ENCODE results near the gene NOL6. TPM values are rescaled to one million over a fixed set of nuclear protein-coding genes. Genes with fewer than 3 reads are reported as not detected.

Gene NOL6
- total RNA-seq, 1 experiment from 2014 or later, result 75.1 TPM

DNA sequence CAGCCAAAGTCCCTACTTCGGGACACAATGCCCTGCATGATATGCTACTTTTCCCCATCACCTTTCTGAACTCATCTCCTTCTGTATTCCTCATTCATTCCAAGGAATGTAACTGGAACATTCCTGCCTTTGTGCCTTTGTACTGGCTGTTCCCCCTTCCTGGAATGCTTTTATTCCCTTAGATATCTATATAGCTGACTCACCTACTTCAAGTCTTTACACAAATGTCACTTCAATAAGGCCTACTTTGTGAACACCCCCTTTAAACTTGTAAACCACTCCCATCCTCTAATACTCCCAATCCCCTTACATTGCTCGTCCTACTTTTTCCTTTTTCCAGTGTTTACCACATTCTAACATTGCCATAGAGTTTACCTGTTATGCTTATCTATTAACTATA, 2.4 kb downstream of the NOL6 start:
- Histone ChIP-seq H3K9me3 (ENCODE audit: control insufficient read depth, insufficient read depth, low read depth, low read length) (no peaks in the 10 kb centered on the region), H3K36me3 (ENCODE audit: control insufficient read depth, insufficient read depth, low read length) (peaks cover 7% of the 10 kb centered on the region), H3K4me3 (ENCODE audit: low read depth in 2 of 2, low read length in 2 of 2) (no peak overlapping the region), H3K27me3 (ENCODE audit: control insufficient read depth, insufficient read depth, low read length) (no peaks in the 10 kb centered on the region), H3K4me1 (ENCODE audit: control insufficient read depth, insufficient read depth, low read length) (peaks cover 6% of the 10 kb centered on the region), H3K27ac (ENCODE audit: low read length) (no peak overlapping the region)
- no peak for TF ChIP-seq SIN3A (IDR thresholded peaks at IDR 0.05; ENCODE audit: borderline replicate concordance, insufficient read depth, low read depth, low read length)
- TF ChIP-seq, protein P1, sequence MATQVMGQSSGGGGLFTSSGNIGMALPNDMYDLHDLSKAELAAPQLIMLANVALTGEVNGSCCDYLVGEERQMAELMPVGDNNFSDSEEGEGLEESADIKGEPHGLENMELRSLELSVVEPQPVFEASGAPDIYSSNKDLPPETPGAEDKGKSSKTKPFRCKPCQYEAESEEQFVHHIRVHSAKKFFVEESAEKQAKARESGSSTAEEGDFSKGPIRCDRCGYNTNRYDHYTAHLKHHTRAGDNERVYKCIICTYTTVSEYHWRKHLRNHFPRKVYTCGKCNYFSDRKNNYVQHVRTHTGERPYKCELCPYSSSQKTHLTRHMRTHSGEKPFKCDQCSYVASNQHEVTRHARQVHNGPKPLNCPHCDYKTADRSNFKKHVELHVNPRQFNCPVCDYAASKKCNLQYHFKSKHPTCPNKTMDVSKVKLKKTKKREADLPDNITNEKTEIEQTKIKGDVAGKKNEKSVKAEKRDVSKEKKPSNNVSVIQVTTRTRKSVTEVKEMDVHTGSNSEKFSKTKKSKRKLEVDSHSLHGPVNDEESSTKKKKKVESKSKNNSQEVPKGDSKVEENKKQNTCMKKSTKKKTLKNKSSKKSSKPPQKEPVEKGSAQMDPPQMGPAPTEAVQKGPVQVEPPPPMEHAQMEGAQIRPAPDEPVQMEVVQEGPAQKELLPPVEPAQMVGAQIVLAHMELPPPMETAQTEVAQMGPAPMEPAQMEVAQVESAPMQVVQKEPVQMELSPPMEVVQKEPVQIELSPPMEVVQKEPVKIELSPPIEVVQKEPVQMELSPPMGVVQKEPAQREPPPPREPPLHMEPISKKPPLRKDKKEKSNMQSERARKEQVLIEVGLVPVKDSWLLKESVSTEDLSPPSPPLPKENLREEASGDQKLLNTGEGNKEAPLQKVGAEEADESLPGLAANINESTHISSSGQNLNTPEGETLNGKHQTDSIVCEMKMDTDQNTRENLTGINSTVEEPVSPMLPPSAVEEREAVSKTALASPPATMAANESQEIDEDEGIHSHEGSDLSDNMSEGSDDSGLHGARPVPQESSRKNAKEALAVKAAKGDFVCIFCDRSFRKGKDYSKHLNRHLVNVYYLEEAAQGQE (IDR thresholded peaks at IDR 0.05; ENCODE audit: insufficient read depth in 1 of 2, low read depth in 2 of 2, low read length in 1 of 2), result no peak
- no peak for TF ChIP-seq TCF7L2 (IDR thresholded peaks at IDR 0.05; ENCODE audit: low read depth, low read length)
- no peak for TF ChIP-seq POLR2AphosphoS5 (IDR thresholded peaks at IDR 0.05; ENCODE audit: low read depth, low read length)
- TF ChIP-seq, protein P2, sequence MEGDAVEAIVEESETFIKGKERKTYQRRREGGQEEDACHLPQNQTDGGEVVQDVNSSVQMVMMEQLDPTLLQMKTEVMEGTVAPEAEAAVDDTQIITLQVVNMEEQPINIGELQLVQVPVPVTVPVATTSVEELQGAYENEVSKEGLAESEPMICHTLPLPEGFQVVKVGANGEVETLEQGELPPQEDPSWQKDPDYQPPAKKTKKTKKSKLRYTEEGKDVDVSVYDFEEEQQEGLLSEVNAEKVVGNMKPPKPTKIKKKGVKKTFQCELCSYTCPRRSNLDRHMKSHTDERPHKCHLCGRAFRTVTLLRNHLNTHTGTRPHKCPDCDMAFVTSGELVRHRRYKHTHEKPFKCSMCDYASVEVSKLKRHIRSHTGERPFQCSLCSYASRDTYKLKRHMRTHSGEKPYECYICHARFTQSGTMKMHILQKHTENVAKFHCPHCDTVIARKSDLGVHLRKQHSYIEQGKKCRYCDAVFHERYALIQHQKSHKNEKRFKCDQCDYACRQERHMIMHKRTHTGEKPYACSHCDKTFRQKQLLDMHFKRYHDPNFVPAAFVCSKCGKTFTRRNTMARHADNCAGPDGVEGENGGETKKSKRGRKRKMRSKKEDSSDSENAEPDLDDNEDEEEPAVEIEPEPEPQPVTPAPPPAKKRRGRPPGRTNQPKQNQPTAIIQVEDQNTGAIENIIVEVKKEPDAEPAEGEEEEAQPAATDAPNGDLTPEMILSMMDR (IDR thresholded peaks at IDR 0.05), result no peak
- no peak for DNase-seq (ENCODE audit: low read depth, low spot score)
- ATAC-seq, result no peak
- in situ Hi-C loops (cut with HindIII; ENCODE audit: low pct_unique_long_range_greater_than_20kb, low sequenced_read_pairs) (no loop called here), intact Hi-C loops (cut with micrococcal nuclease; ENCODE audit: unreplicated experiment) (no loop called here)
- BruUV-seq (replicated peaks), result no TSS peak
- ChIA-PET CTCF (no interaction called here), POLR2A (no interaction called here)

DNA sequence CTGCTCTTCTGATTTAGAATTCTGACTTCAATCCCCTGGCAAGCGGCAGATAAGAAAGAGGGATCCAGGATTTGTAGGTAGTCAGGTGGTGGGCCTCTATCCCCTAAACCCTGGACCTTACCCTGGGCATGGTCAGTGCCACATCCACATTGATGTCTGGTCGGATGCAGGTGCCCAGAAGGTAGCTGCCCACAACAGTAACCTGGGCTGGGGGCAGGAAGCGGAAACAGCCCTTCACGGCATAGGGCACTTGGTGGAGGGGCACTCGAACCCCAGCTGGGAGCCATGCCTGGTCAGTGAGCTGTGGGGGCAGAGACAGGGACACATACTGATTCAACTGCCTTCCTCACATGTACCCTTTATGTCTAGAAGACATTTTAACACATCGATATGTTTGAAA, 3.8 kb downstream of the NOL6 start:
- in situ Hi-C loops (cut with HindIII; ENCODE audit: low pct_unique_long_range_greater_than_20kb, low sequenced_read_pairs), result no loop called here
- CTCF ChIA-PET, result no interaction called here
- H3K36me3 ChIP-seq (ENCODE audit: control insufficient read depth, insufficient read depth, low read length), result peaks cover 13% of the 10 kb centered on the region

More for the DNA sequence above, 3.8 kb downstream of the NOL6 start:
- TF ChIP-seq TCF7L2 (IDR thresholded peaks at IDR 0.05; ENCODE audit: low read depth, low read length) (no peak), POLR2AphosphoS5 (IDR thresholded peaks at IDR 0.05; ENCODE audit: low read depth, low read length) (no peak), SIN3A (IDR thresholded peaks at IDR 0.05; ENCODE audit: borderline replicate concordance, insufficient read depth, low read depth, low read length) (no peak)
- TF ChIP-seq, protein P2 (IDR thresholded peaks at IDR 0.05), result no peak
- TF ChIP-seq, protein P1 (IDR thresholded peaks at IDR 0.05; ENCODE audit: insufficient read depth in 1 of 2, low read depth in 2 of 2, low read length in 1 of 2), result no peak
- POLR2A ChIA-PET, result no interaction called here
- BruUV-seq (replicated peaks), result no TSS peak
- H3K27ac ChIP-seq (ENCODE audit: low read length), result no peak overlapping the region
- no peaks in the 10 kb centered on the region for H3K9me3 ChIP-seq (ENCODE audit: control insufficient read depth, insufficient read depth, low read depth, low read length)
- H3K27me3 ChIP-seq (ENCODE audit: control insufficient read depth, insufficient read depth, low read length), result no peaks in the 10 kb centered on the region
- no peak for ATAC-seq
- H3K4me3 ChIP-seq (ENCODE audit: low read depth in 2 of 2, low read length in 2 of 2), result no peak overlapping the region
- intact Hi-C loops (cut with micrococcal nuclease; ENCODE audit: unreplicated experiment), result loop anchor here (5.0 kb wide), 1 partner anchor 63 kb away; no protein-coding TSS in a partner anchor
- DNase-seq (ENCODE audit: low read depth, low spot score), result no peak
- H3K4me1 ChIP-seq (ENCODE audit: control insufficient read depth, insufficient read depth, low read length), result peaks cover 6% of the 10 kb centered on the region

Measured in Panc1 (cell line).